ENCODE data around the gene PSAT1. TPM values are rescaled to one million over a fixed set of nuclear protein-coding genes. Genes with fewer than 3 reads are reported as not detected.

PSAT1 gene
- total and polyA plus RNA-seq, 2 donors from 2014 or later: 22.4 to 141 TPM

DNA sequence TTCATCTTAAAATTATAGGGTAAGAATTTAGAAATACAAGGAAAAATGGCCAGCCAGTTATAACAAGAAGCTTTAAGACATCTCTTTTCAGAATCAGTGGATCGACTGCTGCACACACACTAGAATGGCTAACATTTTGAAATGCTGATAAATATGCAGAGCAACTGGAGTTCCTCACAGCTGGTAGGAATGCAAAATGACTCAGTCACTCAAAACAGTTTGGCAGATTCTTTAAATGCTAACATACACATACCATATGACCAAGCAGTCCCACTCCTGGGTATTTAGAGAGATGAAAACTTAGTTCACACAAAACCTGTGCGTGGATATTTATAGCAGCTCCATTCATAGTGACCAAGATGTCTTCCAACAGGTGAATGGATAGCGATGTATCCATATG lies 23.2 kb upstream of the PSAT1 start:
- H3K27ac ChIP-seq (ENCODE audit: low read depth in 2 of 2, low read length in 2 of 2): no peak overlapping the region
- no peak overlapping the region for H3K9ac ChIP-seq (ENCODE audit: low read length in 3 of 3)
- H3K9me3 ChIP-seq (ENCODE audit: control insufficient read depth in 2 of 3, insufficient read depth in 1 of 3, low read length in 3 of 3): no peaks in the 10 kb centered on the region
- no peak overlapping the region for H3K4me3 ChIP-seq (ENCODE audit: low read length in 3 of 3)
- DNase-seq: no peak
- no peak for FAIRE-seq
- TF ChIP-seq, protein P1, sequence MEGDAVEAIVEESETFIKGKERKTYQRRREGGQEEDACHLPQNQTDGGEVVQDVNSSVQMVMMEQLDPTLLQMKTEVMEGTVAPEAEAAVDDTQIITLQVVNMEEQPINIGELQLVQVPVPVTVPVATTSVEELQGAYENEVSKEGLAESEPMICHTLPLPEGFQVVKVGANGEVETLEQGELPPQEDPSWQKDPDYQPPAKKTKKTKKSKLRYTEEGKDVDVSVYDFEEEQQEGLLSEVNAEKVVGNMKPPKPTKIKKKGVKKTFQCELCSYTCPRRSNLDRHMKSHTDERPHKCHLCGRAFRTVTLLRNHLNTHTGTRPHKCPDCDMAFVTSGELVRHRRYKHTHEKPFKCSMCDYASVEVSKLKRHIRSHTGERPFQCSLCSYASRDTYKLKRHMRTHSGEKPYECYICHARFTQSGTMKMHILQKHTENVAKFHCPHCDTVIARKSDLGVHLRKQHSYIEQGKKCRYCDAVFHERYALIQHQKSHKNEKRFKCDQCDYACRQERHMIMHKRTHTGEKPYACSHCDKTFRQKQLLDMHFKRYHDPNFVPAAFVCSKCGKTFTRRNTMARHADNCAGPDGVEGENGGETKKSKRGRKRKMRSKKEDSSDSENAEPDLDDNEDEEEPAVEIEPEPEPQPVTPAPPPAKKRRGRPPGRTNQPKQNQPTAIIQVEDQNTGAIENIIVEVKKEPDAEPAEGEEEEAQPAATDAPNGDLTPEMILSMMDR (IDR thresholded peaks at IDR 0.05; ENCODE audit: borderline replicate concordance, extremely low read depth, insufficient read depth): no peak
- no peaks in the 10 kb centered on the region for H3K4me1 ChIP-seq (ENCODE audit: control insufficient read depth in 2 of 3, insufficient read depth in 2 of 3, low read depth in 1 of 3, low read length in 3 of 3)
- H3K27me3 ChIP-seq (ENCODE audit: control insufficient read depth, insufficient read depth, low read length): no peaks in the 10 kb centered on the region
- intact Hi-C loops (cut with DNase I): no loop called here
- no peaks in the 10 kb centered on the region for H3K36me3 ChIP-seq (ENCODE audit: control insufficient read depth in 2 of 3, insufficient read depth in 3 of 3, low read length in 3 of 3)

- Histone ChIP-seq H3K27ac (ENCODE audit: low read depth in 2 of 2, low read length in 2 of 2) (peak overlapping the region in 1 of 2 donors; percentile 30), H3K9me3 (ENCODE audit: control insufficient read depth in 2 of 3, insufficient read depth in 1 of 3, low read length in 3 of 3) (no peaks in the 10 kb centered on the region), H3K27me3 (ENCODE audit: control insufficient read depth, insufficient read depth, low read length) (no peaks in the 10 kb centered on the region), H3K9ac (ENCODE audit: low read length in 3 of 3) (no peak overlapping the region), H3K36me3 (ENCODE audit: control insufficient read depth in 2 of 3, insufficient read depth in 3 of 3, low read length in 3 of 3) (no peaks in the 10 kb centered on the region), H3K4me1 (ENCODE audit: control insufficient read depth in 2 of 3, insufficient read depth in 2 of 3, low read depth in 1 of 3, low read length in 3 of 3) (peaks cover 0 to 7% (median 6%) of the 10 kb centered on the region in 3 donors), H3K4me3 (ENCODE audit: low read length in 3 of 3) (no peak overlapping the region)
- DNase-seq: no peak
- TF ChIP-seq, protein P1 (IDR thresholded peaks at IDR 0.05; ENCODE audit: borderline replicate concordance, extremely low read depth, insufficient read depth): no peak
- intact Hi-C loops (cut with DNase I): no loop called here
- FAIRE-seq: no peak
These were observed 18.6 kb upstream of the PSAT1 start for GRCh38 chr9:78278177-78278777.

DNA sequence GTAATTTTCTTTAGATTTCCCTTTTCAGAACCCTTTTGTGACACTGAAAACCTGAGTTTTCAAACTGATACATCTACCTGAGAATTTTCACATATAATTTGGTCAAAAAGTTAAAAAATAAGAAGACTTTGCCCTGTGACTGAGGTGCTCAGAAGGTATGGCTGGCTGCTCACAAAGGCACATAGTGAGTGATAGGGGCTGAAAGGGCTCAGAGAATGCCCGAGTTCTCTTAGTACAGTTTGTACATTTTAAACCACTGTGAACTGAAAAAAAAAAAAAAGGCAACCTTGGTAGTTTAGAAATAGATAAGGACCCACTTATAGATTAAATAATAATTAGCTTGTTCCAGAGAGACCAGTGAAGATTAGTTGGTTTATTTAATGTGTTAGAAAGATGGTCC lies 18.1 kb upstream of the PSAT1 start:
- no peaks in the 10 kb centered on the region for H3K27me3 ChIP-seq (ENCODE audit: control insufficient read depth, insufficient read depth, low read length)
- no peak for DNase-seq
- H3K27ac ChIP-seq (ENCODE audit: low read depth in 2 of 2, low read length in 2 of 2): peak overlapping the region in 1 of 2 donors; percentile 30
- H3K4me1 ChIP-seq (ENCODE audit: control insufficient read depth in 2 of 3, insufficient read depth in 2 of 3, low read depth in 1 of 3, low read length in 3 of 3): peaks cover 0 to 7% (median 6%) of the 10 kb centered on the region in 3 donors
- no peak overlapping the region for H3K9ac ChIP-seq (ENCODE audit: low read length in 3 of 3)
- FAIRE-seq: no peak
- no peaks in the 10 kb centered on the region for H3K9me3 ChIP-seq (ENCODE audit: control insufficient read depth in 2 of 3, insufficient read depth in 1 of 3, low read length in 3 of 3)
- TF ChIP-seq, protein P1 (IDR thresholded peaks at IDR 0.05; ENCODE audit: borderline replicate concordance, extremely low read depth, insufficient read depth): no peak
- intact Hi-C loops (cut with DNase I): no loop called here
- no peak overlapping the region for H3K4me3 ChIP-seq (ENCODE audit: low read length in 3 of 3)
- H3K36me3 ChIP-seq (ENCODE audit: control insufficient read depth in 2 of 3, insufficient read depth in 3 of 3, low read length in 3 of 3): no peaks in the 10 kb centered on the region

Data from kidney (tissue), 14 donors.